AG08396 (cell line): ENCODE measurements around the gene RING1.
"Not testable (repeated sequence)": the region's sequence is repeated elsewhere in the genome, so short reads cannot be mapped to it uniquely, and the experiment has no call there.

Experiments
- DNase-seq: peaks from one replicate; pipeline ENCODE4 v3.0.0; 2012; ENCODE audit warnings: low spot score, mixed read lengths

Gene RING1

DNA sequence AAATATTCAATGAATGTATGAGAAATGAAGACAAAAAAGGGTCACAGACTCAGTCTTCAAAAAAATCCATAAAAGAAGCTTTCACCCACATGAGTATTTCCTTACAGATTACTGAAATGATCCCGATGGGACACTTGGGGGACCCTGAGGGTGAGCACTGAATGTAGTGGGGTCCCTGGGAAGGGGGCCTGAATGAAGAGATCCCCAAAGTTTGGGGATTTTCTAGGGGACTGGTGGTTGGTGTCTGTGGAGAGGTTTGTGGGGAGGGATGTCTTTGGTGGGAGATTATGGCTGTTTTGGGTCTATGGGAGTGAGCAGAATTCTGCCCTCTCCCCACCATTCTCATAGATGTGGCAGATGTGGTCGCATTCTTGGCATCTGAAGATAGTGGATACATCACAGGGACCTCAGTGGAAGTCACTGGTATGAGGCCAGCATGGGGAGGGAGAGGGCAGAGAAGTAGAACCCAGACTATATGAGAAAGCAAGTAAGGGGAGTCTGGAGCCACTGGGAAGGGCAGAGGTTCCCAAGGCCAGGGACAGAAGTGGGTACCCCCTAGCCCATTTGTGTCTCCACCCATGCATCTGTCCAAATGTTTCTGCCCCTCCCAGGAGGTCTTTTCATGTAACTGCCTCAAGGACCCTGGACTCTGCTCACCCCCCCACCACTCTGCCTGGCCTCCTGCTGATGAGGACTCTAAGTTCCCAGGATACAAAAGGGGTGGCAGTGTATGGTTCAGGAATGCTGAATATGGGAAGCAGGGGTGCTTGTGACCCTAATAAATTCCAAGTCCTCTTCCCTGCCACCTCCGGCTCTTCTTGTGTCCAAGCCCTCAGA is 2.1 kb upstream of the RING1 start:
- no peak for DNase-seq

DNA sequence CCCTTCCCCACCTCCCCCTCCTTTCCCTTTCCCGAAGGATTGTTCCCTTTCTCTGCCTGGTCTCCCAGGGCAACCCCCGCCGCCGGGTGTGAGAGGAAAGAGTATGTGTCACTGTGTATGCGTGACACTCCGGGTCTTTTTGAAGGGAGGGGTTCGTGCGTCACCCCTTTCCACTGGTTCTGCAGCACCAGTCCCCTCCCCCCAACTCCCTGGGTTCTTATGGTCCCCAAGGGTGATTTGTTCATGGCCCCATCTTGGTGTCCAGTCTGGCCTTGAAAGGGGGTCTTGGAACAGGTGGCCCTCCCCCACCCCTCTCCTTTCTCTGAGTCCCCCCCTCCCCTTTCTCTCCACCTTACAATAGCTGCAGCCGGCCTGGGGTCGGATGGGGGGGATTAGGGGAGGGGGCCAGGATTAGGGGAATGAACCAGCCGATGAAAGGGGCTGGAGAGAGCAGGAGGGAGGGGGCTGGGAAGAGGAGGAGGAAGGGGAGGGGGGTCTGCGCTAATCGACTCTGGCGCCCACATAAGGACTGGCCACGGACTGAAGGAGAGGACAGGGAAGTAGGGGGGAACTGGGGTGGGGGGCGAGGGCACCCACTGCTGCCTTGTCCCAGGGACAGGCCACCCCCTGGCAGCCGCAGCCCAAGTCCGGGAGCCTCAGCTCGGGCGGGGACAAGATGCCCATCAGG is 1.3 kb upstream of the RING1 start:
- DNase-seq, result peak; percentile 82

DNA sequence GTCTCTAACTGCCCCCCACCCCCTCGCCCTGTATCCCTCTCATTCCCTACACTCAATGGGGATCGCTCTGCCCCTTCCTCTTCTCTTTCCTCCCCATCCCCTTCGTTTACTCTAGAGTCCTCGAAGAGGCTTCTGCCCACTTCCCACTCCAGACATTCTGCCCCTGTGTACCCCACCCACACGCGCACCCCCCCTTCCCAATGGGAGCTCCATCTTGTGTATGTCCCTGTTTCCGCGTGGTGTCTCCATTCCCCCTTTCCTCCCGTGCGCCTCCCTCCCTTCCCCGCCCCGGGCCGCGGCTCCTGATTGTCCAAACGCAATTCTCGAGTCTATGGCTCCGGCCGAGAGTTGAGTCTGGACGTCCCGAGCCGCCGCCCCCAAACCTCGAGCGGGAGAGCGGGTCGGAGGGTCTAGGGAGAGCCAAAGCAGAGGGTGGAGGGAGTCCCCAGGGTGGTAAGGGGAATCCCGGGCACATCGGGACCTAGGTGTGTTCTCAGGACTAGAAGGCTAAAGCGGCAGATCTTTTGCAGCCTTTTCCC is 679 bp upstream of the RING1 start:
- peak; percentile 73 for DNase-seq

DNA sequence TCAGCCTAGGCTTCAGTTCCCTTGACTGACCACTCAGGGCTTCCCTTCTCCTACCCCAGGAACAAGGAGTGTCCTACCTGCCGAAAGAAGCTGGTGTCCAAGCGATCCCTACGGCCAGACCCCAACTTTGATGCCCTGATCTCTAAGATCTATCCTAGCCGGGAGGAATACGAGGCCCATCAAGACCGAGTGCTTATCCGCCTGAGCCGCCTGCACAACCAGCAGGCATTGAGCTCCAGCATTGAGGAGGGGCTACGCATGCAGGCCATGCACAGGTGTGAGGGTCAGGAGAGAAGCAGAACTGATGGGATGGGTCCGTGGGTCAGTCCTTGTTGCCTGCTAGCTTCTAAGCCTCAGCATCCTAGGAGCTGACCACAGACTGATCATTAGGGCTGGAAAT is 1.6 kb downstream of the RING1 start:
- no peak for DNase-seq

DNA sequence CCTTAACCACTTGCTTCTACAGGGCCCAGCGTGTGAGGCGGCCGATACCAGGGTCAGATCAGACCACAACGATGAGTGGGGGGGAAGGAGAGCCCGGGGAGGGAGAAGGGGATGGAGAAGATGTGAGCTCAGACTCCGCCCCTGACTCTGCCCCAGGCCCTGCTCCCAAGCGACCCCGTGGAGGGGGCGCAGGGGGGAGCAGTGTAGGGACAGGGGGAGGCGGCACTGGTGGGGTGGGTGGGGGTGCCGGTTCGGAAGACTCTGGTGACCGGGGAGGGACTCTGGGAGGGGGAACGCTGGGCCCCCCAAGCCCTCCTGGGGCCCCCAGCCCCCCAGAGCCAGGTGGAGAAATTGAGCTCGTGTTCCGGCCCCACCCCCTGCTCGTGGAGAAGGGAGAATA is 2.8 kb downstream of the RING1 start:
- peak; percentile 1 for DNase-seq

DNA sequence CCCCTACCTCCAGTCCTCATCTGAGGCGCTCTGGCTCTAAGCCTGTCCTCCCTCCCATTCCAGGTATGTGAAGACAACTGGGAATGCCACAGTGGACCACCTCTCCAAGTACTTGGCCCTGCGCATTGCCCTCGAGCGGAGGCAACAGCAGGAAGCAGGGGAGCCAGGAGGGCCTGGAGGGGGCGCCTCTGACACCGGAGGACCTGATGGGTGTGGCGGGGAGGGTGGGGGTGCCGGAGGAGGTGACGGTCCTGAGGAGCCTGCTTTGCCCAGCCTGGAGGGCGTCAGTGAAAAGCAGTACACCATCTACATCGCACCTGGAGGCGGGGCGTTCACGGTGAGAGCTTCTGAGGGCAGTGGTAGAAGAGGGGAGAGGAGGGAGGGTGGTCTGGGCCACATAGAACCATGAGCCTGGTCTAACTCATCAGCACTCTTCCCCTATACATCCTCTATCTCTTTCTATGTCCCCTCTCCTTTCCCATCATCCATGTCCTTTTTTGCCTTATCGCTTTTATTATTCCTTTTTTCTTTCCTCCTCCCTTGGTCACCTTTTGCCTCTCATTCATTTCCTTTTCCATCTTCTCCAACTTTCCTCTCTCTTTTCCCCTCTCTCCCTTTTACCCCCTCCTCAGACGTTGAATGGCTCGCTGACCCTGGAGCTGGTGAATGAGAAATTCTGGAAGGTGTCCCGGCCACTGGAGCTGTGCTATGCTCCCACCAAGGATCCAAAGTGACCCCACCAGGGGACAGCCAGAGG is 3.5 kb downstream of the RING1 start:
- no peak for DNase-seq

DNA sequence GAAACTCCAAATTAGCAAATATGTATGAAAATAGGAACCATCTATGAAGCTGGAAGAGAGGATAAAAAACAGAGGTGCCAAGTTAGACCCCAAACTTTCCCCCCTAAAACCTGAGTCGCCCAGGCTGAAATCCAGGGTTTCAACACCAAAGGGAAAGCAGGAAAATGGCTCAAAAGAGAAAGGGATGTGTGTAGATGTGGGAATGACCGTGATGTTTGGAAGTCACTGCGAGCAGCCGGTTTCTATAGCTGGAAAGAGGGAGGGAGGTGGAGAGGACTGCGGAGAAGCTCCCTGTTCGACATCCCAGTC is 4.5 kb downstream of the RING1 start:
- DNase-seq, result no peak

DNA sequence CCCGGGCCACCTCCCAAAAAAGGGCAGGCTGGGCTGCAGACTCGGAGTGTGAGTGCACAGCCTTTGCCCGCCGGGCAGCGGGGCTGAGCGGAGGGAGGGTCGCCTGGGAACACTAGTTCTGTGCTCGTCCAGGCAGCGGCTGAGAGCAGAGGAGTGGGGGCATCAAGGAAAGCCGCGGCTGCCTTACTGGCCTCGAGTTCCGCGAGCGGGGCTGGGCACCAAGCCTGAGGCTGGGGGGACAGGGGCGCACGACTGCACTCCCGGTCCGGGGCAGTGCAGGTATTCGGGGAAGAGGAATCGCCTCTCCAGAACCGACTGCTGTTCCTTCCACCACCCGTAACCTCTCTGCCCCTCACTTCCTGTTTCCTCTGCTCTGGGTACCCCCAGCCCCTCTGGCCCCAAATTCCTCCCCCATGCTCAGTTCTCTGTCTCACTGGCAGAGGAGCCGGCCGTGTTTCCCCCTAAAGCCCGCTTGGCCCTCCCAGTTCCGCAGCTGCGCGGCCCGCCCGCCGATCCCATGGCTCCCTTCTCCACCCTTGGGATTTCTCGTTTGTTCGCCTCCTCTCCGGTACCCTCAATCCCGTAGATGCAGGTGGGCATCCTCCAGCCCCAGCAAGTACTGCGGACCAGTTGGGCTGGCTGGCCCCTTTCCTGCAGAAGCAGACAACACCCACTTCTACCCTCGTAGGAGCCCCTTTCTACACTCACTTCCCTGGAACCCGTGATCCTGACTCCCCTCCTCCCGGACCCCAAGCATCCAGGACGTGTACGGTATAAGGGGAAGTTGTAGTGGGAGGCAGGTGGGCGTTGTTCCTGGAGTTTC is 5.1 kb downstream of the RING1 start:
- DNase-seq, result peak; percentile 56

DNA sequence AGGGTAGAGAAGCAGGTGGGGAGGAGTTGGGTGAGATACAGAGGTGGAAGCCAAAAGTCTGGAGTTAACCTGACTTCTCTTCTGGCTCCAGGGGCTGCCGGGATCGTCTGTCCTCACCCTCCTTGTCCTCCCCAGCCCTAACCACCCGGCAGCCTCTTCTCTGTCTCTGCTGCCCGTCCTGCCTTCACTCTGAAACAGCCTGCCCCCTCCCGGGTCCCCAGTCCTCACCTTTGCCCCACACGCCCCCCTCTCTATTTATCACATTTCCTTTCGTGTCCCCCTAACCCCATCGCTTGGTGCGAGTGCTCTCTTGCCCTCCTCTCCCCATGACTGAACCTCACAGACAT is 5.7 kb downstream of the RING1 start:
- no peak for DNase-seq

DNA sequence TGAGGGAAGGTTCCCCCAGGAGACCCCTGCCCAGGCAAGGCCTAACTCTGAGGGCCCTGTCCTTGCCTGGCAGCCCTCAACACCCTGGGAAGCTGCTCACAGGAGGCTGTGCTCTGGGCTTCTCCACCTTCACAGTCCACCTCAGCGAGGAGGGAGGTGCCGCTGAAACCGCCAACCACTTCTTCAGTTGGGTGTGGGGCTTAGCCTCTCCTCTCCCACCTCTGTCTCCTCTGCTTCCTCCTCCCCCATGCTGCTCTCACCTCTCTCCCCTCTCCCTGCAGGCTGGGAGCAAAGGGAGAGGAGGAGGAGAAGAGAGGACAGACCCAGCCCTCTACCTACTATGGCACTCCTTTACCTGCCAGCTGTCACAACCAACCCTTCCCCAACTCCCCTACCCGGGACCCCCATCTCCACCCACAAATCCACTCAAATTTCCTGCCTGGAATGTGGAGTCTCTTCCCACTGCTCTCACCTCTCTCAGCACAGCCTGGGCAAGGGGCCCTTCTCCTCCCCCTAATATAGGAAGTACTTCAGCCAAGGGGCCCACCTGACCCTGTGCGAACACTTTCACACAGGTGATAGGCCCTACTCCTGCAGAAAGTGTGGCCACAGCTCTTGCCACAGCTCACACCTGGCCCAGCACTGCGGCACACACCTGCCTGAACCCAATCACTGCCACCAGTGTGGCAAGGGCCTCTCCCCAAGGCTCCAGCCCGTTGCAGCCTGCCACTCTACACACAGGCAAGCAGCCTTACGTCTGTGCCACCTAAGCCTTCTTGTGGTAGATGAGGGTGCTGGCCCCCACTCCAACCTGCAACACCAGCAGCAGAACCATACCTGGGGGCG is 7.2 kb downstream of the RING1 start:
- DNase-seq, result no peak

DNA sequence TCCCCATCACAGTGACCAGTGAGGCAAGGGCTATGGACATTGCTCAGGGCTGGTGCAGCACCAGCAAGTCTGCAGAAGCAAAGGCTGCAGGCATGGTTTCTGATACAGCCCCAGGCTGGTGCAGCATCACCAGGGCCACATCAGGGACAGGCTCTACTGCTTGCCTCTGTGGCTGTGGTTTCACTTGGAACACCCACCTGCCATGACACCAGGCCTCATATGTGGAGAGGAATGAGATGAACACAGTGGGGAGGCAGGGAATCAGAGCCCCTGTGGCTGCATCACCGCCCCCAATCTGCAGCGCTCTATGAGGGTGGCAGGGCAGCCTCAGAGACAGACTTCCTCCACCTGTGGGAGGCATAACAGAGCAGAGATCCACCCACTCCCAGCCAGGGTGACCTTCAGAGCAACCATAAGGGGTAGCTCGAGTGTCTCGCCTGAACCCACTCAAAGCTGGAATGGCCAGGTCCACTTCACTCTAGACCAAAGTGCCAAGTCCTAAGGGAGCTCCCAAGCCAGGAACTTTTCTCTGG is 7.9 kb downstream of the RING1 start:
- no peak for DNase-seq

DNA sequence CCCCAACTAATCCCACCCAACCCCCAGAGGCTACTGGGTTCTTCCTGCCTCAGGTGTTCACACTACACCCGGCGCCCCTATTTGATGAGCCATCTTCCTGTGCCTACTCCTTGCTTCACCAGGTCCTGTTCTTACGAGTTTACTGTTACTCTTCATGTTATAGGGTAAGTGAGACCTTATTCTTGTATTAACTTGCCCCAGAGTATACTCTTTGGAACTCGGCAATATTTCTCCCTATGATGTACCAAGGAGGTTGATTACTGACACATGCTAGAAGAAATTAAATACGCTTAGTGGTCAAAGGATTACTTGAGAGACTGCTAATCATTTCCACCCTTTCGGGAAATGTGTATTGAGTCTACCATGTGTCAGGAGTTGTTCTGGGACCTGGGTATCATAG is 8.9 kb downstream of the RING1 start:
- no peak for DNase-seq

DNA sequence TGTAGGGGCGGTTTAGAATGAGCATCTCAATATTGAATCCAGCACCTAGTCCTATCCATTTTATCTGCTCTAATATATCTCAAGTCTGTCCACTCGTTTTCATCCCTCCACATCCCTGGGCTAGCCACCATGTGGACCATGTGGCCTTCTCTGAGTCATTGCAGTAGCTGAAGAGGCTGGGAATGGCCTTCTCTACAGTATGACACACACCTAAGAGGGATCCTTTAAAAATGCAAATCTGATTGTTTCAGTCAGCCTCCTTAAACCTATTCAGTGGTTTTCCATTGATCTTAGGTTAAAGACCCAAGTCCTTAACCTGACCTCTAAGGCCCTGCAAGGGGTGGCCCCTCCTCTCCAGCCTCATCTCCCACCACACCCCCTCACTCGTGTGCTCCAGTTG is 9.4 kb downstream of the RING1 start:
- no peak for DNase-seq

DNA sequence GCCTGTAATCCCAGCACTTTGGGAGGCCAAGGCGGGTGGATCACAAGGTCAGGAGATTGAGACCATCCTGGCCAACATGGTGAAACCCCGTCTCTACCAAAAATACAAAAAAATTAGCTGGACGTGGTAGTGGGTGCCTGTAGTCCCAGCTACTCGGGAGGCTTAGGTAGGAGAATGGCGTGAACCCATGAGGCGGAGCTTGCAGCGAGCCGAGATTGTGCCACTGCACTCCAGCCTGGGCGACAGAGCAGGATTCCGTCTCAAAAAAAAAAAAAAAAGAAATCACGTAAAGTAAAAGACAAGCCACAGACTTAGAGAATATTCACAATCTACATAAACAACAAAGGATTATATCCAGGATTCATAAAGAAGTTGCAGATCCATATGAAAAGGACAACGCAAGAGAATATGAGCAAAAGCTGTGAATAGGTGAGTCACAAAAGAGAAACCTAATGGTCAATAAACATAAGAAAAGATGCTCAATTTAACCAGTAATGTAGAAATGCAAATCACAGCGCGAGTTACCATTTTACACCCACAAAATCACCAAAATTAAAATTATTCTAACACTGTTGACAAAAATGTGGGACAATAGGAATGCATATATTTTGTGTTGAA is 18.3 kb downstream of the RING1 start:
- DNase-seq, result not testable (repeated sequence)

DNA sequence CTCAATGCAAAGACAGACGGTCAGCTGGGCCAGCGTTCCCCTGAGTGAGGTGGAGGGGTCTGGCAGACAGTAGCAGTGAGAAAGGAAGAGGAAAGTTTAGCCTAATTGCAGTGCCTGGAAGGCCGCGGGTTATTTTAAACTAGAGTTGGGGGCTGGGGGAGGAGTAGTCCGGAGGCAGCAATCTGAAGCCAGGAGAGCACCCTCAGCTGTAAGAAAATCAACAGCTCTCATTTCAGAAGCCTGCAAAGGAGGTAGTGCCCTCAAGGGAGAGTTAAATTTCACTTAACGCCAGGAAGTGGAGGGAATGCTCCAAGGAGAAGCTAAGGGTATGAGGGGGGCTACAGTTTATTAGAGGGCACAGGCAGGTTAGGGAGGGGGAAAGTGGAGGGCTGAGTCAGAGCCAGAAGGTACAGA is 26.9 kb downstream of the RING1 start:
- DNase-seq, result no peak

DNA sequence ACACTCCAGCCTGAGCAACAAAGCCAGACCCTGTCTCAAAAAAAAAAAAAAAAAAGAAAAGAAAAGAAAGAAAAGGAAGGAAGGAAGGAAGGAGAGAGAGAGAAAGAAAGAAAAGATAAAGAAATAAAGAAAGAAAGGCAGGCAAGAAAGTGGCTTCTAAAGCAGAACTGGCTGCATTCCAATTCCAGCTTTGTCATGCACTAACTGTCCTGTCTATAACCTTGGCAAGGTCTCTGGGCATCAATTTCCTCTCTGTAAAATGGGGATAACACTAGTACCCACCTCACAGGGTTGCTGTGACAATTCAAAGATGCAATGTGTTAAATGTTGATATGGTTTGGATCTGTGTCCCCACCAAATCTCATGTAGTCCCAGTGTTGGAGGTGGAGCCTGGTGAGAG is 28.0 kb downstream of the RING1 start:
- no peak for DNase-seq

DNA sequence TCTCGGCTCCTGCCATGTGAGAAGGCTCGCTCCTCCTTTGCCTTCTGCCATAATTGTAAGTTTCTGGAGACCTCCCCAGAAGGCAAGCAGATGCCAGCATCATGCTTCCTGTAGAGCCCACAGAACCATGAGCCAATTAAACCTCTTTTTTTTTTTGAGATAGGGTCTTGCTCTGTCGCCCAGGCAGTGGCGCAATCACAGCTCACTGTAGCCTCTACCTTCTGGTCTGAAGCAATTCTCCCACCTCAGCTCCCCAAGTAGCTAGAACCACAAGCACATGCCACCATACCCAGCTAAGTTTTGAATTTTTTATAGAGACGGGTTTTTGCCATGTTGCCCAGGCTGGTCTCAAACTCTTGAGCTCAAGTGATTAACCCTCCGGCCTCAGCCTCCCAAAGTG is 28.6 kb downstream of the RING1 start:
- no peak for DNase-seq

DNA sequence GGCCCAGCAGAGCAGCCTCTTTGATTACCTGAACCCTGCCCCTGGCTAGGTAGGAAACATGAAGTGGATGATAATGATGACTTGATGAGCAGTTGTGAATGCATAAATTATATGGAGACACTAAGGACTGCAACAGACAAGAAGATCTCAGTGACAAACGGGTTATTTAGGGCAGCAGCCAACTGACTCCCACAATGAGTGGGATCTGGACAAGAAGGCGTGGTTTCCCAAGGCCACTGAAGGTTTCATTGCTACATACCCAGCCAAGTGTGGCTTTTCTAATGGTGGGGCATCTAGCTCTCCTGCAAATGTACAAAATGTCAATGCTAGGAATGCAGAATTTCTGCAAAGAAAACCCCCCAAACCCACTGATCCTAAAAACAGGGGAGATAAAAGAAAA is 29.4 kb downstream of the RING1 start:
- no peak for DNase-seq

DNA sequence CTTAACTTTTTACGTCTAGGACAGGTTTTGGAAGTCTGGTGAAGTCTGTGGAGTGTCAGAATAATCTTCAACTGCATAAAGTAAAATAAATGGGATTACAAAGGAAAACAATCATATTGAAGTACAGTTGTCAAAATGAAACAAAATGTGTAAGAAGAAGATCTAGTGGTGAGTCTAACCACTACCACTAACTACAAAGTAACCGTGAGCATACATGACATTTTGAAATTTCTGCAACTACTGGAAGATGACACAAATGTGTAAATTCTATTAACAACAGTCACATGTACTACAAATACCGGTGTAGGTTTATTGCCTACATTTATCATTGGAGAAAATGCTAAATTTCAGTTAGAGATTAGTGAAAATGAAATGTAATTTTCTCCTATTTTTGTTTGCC is 33.7 kb downstream of the RING1 start:
- no peak for DNase-seq

DNA sequence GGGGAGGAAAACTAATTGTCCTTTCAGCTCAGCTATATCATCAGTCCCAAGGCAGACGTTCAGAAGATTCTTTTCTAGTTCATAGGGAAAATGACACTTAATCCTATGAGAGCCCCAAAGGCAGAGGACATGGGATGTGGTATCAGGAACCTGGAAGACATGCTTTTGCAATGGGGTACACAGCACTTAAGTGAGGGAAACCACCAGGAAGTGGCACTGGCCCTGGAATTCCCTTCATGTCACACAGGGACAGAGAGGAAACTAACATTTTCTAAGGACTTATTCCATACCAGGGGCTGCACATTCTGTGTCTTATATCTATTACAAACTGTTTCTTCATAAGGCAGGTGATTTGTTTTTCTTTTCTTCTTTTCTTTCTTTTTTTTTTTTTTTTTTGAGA is 35.2 kb downstream of the RING1 start:
- no peak for DNase-seq
